ENCODE results near the gene MYO15B.

GRCh38 chr17:75666959-75667790 lies 79.6 kb downstream of the MYO15B start, which contains the start of the genes RECQL5 and SAP30BP:
- no peak for TF ChIP-seq EZH2phosphoT487 (IDR thresholded peaks at IDR 0.05; ENCODE audit: insufficient read depth, low read depth)
- TF ChIP-seq EZH2 (IDR thresholded peaks at IDR 0.05; ENCODE audit: insufficient read depth, poor library complexity, severe bottlenecking) = no peak
